ENCODE results near the gene CDCP2. TPM values are rescaled to one million over a fixed set of nuclear protein-coding genes. Genes with fewer than 3 reads are reported as not detected.

The CDCP2 gene
- total and polyA plus RNA-seq, 10 donors: 0.23 to 1.6 (median 0.85) TPM; not detected in 3

- intact Hi-C loops (cut with DNase I; ENCODE audit: low total_unique reads): no loop called here
- 91 to 98% (median 95%) methylated on average over 6 to 8 of the region's 8 CpGs for WGBS, 5 donors
- H3K27ac ChIP-seq: no peak overlapping the region
- H3K36me3 ChIP-seq: no peaks in the 10 kb centered on the region
- TF ChIP-seq CTCF (IDR thresholded peaks at IDR 0.05 in 8 of 11, conservative IDR thresholded peaks at IDR 0.05 in 3 of 11) (no peak), POLR2AphosphoS5 (IDR thresholded peaks at IDR 0.05) (no peak), POLR2A (IDR thresholded peaks at IDR 0.05) (no peak)
- H3K4me3 ChIP-seq: no peak overlapping the region
- peaks cover 0 to 19% (median 11%) of the 10 kb centered on the region in 6 donors for H3K4me1 ChIP-seq
- peaks cover 0 to 21% (median 0%) of the 10 kb centered on the region in 7 donors for H3K27me3 ChIP-seq (replicated peaks in 1 of 7)
- peak; percentile 43 for DNase-seq
- no peaks in the 10 kb centered on the region for H3K9me3 ChIP-seq
Measured at GRCh38 chr1:54122992-54123391, 29.8 kb downstream of the CDCP2 start.

GRCh38 chr1:54122135-54122751 lies 30.6 kb downstream of the CDCP2 start:
- Histone ChIP-seq H3K4me1 (peaks cover 0 to 19% (median 11%) of the 10 kb centered on the region in 6 donors), H3K9me3 (no peaks in the 10 kb centered on the region), H3K36me3 (no peaks in the 10 kb centered on the region), H3K27me3 (replicated peaks in 1 of 7) (peaks cover 0 to 21% (median 0%) of the 10 kb centered on the region in 7 donors), H3K27ac (no peak overlapping the region), H3K4me3 (peak overlapping the region in 2 of 8 donors; percentile 11 to 49)
- TF ChIP-seq CTCF (IDR thresholded peaks at IDR 0.05 in 8 of 11, conservative IDR thresholded peaks at IDR 0.05 in 3 of 11): no peak
- no peak for TF ChIP-seq POLR2A (IDR thresholded peaks at IDR 0.05)
- no peak for TF ChIP-seq POLR2AphosphoS5 (IDR thresholded peaks at IDR 0.05)
- intact Hi-C loops (cut with DNase I; ENCODE audit: low total_unique reads): no loop called here
- peak; percentile 68 for DNase-seq
- WGBS, 5 donors: 37 to 79% (median 60%) methylated on average over 5 to 14 of the region's 14 CpGs

GRCh38 chr1:54121482-54122134 lies 31.2 kb downstream of the CDCP2 start:
- H3K4me3 ChIP-seq: peak overlapping the region in 2 of 8 donors; percentile 11 to 49

More at GRCh38 chr1:54121482-54122134, 31.2 kb downstream of the CDCP2 start:
- intact Hi-C loops (cut with DNase I; ENCODE audit: low total_unique reads): no loop called here
- no peaks in the 10 kb centered on the region for H3K9me3 ChIP-seq
- peaks cover 0 to 19% (median 11%) of the 10 kb centered on the region in 6 donors for H3K4me1 ChIP-seq
- no peaks in the 10 kb centered on the region for H3K36me3 ChIP-seq
- WGBS, 5 donors: 0 to 5% (median 4%) methylated on average over 12 to 36 of the region's 36 CpGs
- H3K27ac ChIP-seq: peak overlapping the region in 1 of 8 donors; percentile 32
- H3K27me3 ChIP-seq (replicated peaks in 1 of 7): peaks cover 0 to 21% (median 0%) of the 10 kb centered on the region in 7 donors
- TF ChIP-seq POLR2AphosphoS5 (IDR thresholded peaks at IDR 0.05) (peak in 2 of 3 donors; percentile 60 to 63), POLR2A (IDR thresholded peaks at IDR 0.05) (no peak), CTCF (IDR thresholded peaks at IDR 0.05 in 8 of 11, conservative IDR thresholded peaks at IDR 0.05 in 3 of 11) (peak; percentile 18 to 85 (median 71))
- peak; percentile 89 for DNase-seq

All from spleen (tissue), 11 donors.